GM21526 (cell line): ENCODE measurements around the gene VPS33B.

Experiments used
- ATAC-seq: cut with Tn5 transposase; IDR thresholded peaks from one replicate; pipeline ENCODE4 v1.9.1; 2021; ENCODE audit warnings: moderate library complexity; ENCODE audit not compliant: unreplicated experiment, low FRiP score

VPS33B gene

DNA sequence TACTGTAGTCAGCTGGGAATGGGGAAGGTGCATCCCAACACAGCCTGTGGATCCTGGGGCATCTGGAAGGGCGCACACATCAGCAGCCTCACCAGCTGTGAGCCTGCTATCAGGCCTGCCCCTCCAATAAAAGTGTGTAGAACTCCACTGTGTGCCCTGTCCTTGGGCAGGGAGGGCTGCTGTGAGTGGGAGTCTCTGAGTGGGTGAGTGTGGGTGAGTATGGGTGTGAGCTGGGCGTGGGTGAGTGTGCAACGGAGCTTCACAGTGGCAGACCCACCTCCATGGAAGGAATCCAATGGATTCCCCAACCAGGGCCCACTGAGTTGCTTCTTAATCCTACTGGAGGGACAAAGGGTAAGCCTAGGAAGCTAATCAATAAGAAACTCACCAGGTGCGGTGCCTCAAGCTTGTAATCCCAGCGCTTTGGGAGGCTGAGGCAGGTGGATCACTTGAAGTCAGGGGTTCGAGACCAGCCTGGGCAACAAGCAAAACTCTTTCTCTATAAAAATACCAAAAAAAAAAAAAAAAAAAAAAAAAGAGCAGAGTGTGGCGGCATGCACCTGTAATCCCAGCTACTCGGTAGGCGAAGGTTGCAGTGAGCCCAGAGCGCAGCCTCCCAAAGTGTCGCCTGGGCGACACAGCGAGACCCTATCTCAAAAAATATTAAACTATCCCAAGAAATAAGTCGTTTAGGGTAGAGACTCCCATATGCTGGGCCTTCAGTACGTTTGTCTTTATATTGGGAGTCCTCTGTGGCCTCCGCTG, 68.3 kb downstream of the VPS33B start:
- ATAC-seq: no peak

DNA sequence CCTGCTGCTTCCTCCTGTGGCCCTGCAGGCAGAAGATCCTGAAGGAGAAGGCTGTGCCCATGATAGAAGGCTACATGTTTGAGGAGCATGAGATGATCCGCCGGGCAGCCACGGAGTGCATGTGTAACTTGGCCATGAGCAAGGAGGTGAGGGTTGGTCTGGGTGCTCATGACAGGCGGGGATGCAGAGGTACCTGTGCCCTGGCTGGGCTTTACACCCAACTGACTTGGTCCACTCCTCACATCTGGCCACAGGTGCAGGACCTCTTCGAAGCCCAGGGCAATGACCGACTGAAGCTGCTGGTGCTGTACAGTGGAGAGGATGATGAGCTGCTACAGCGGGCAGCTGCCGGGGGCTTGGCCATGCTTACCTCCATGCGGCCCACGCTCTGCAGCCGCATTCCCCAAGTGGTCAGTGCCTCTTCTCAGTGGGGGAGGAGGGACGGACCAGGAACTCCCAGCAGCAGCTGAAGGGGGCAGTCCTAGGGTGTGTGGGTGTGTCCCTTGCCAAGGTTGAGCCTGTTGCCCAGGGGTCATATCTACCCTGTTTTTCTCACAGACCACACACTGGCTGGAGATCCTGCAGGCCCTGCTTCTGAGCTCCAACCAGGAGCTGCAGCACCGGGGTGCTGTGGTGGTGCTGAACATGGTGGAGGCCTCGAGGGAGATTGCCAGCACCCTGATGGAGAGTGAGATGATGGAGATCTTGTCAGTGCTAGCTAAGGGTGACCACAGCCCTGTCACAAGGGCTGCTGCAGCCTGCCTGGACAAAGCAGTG, 69.3 kb downstream of the VPS33B start:
- no peak for ATAC-seq

DNA sequence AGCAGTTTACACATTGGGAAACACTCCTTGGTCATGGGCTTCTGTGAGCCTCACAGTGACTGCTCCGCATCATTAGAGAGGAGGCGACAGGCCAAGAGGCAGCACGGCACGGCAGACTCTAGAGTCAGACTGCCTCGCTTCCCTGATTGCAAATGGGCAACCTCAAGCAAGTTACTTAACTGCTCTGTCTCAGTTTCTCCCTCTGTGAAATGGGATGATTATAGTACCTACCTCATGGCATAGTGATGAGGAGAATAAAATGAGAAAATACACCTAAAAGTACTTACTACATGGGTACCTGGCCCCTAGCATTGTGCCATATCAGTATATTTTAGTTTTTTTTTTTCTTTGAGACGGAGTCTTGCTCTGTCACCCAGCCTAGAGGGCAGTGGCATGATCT, 71.7 kb downstream of the VPS33B start:
- no peak for ATAC-seq

DNA sequence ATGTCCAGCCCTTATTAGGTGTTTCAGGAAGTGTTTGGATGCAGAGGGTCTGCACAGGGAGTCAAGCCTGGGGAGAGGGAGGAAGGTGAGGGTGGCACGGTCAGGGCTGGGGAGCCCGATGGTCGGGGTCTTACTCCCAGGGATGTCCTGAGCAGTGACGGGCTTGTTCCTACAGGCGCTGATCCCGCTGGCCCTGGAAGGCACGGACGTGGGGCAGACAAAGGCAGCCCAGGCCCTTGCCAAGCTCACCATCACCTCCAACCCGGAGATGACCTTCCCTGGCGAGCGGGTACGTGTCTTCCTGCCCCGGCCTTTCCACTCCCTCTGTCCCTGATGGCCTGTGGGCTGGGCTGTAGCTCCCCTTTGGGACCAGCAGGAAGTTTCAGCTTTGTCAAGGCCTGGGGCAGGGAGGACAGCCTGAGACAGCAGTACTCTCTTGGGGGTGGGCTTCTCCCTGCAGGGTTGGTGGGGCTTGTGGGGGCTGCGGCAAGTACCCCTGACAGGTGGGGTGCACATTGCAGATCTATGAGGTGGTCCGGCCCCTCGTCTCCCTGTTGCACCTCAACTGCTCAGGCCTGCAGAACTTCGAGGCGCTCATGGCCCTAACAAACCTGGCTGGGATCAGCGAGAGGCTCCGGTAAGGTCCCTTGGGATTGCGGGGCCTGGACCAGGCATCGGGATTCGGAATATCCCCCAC, 72.3 kb downstream of the VPS33B start:
- ATAC-seq: no peak
